Tongue (tissue), 2 donors: ENCODE results near the gene DNAJC4. TPM values are rescaled to one million over a fixed set of nuclear protein-coding genes. Genes with fewer than 3 reads are reported as not detected.

Experiments used
- DNase-seq: peaks from one replicate; pipeline ENCODE4 v3.0.0-alpha.2; 2015
- total RNA-seq: library from RNA; depleted of rRNA; stranded (reverse); fragments of >200 nt; gene quantifications from one replicate; pipeline ENCODE4 v1.2.3, GENCODE V29; 2014

Gene DNAJC4
- total RNA-seq, 1 donor from 2014 or later, result 16.7 TPM

GRCh38 chr11:64276653-64277431, 46.5 kb downstream of the DNAJC4 start:
- no peak for DNase-seq

GRCh38 chr11:64278576-64279190, 48.3 kb downstream of the DNAJC4 start:
- DNase-seq, result no peak

GRCh38 chr11:64281957-64282770, 51.8 kb downstream of the DNAJC4 start:
- DNase-seq, result no peak

GRCh38 chr11:64283092-64283491, 52.7 kb downstream of the DNAJC4 start:
- DNase-seq, result no peak

Other genes starting within 250 kb of the DNAJC4 start
- 44.0 TPM for gene OTUB1, start 244.1 kb upstream of the DNAJC4 start, total RNA-seq
- 3.7 TPM for gene FLRT1, start 194.6 kb upstream of the DNAJC4 start, total RNA-seq
- 58.8 TPM for gene MACROD1, start 64.4 kb upstream of the DNAJC4 start, total RNA-seq
- 94.2 TPM for gene STIP1, start 44.4 kb upstream of the DNAJC4 start, total RNA-seq
- 5.7 TPM for gene FERMT3, start 23.8 kb upstream of the DNAJC4 start, total RNA-seq
- gene TRPT1, start 4.4 kb upstream of the DNAJC4 start, total RNA-seq, result 53.3 TPM
- gene NUDT22, start 4.3 kb upstream of the DNAJC4 start, total RNA-seq, result 35.1 TPM
- gene VEGFB, start 4.0 kb downstream of the DNAJC4 start, total RNA-seq, result 46.5 TPM
- 28.6 TPM for gene FKBP2, start 10.5 kb downstream of the DNAJC4 start, total RNA-seq
- 82.5 TPM for gene PPP1R14B, start 16.4 kb downstream of the DNAJC4 start, total RNA-seq
- gene PLCB3, start 21.0 kb downstream of the DNAJC4 start, total RNA-seq, result 18.5 TPM
- 40.0 TPM for gene BAD, start 54.1 kb downstream of the DNAJC4 start, total RNA-seq
- gene GPR137, start 55.3 kb downstream of the DNAJC4 start, total RNA-seq, result 13.3 TPM
- gene KCNK4, start 60.8 kb downstream of the DNAJC4 start, total RNA-seq, result not detected
- not detected for gene CATSPERZ, start 69.8 kb downstream of the DNAJC4 start, total RNA-seq
- gene ESRRA, start 75.0 kb downstream of the DNAJC4 start, total RNA-seq, result 62.6 TPM
- gene TRMT112, start 87.0 kb downstream of the DNAJC4 start, total RNA-seq, result 150 TPM
- gene PRDX5, start 87.6 kb downstream of the DNAJC4 start, total RNA-seq, result 169 TPM
- gene CCDC88B, start 109.7 kb downstream of the DNAJC4 start, total RNA-seq, result 6.4 TPM
- 25.4 TPM for gene RPS6KA4, start 128.6 kb downstream of the DNAJC4 start, total RNA-seq